ENCODE measurements around the gene HAX1. TPM values are rescaled to one million over a fixed set of nuclear protein-coding genes. Genes with fewer than 3 reads are reported as not detected.
A peak's percentile ranks its signal among the peaks of the same experiment; 100 is the strongest.
"Not testable (repeated sequence)": the region's sequence is repeated elsewhere in the genome, so short reads cannot be mapped to it uniquely, and the experiment has no call there.

The HAX1 gene
- total RNA-seq, 1 donor from 2014 or later = 115 TPM

- no peak for DNase-seq (ENCODE audit: low read depth)
Measured at GRCh38 chr1:154276797-154277196, 4.4 kb downstream of the HAX1 start.

- DNase-seq (ENCODE audit: low read depth) = not testable (repeated sequence)
Measured at GRCh38 chr1:154287591-154287990, 15.2 kb downstream of the HAX1 start.

GRCh38 chr1:154288661-154289060, 16.2 kb downstream of the HAX1 start:
- no peak for DNase-seq (ENCODE audit: low read depth)

- no peak for DNase-seq (ENCODE audit: low read depth)
Measured at GRCh38 chr1:154290921-154291320, 18.5 kb downstream of the HAX1 start.

GRCh38 chr1:154295408-154296235, 23.2 kb downstream of the HAX1 start:
- DNase-seq (ENCODE audit: low read depth) = peak; percentile 21

GRCh38 chr1:154301582-154301981, 29.2 kb downstream of the HAX1 start:
- no peak for DNase-seq (ENCODE audit: low read depth)

- DNase-seq (ENCODE audit: low read depth) = no peak
Measured at GRCh38 chr1:154304664-154305337, 32.4 kb downstream of the HAX1 start.

GRCh38 chr1:154306151-154306550, 33.7 kb downstream of the HAX1 start:
- DNase-seq (ENCODE audit: low read depth) = peak; percentile 81

GRCh38 chr1:154307670-154308270, 35.3 kb downstream of the HAX1 start:
- not testable (repeated sequence) for DNase-seq (ENCODE audit: low read depth)

GRCh38 chr1:154309136-154309535, 36.7 kb downstream of the HAX1 start:
- not testable (repeated sequence) for DNase-seq (ENCODE audit: low read depth)

- not testable (repeated sequence) for DNase-seq (ENCODE audit: low read depth)
Measured at GRCh38 chr1:154312229-154313065, 40.0 kb downstream of the HAX1 start.

- no peak for DNase-seq (ENCODE audit: low read depth)
Measured at GRCh38 chr1:154313066-154313356, 40.6 kb downstream of the HAX1 start.

GRCh38 chr1:154314226-154314625, 41.8 kb downstream of the HAX1 start:
- not testable (repeated sequence) for DNase-seq (ENCODE audit: low read depth)

- no peak for DNase-seq (ENCODE audit: low read depth)
Measured at GRCh38 chr1:154316704-154317103, 44.3 kb downstream of the HAX1 start.

GRCh38 chr1:154318386-154318785, 46.0 kb downstream of the HAX1 start:
- no peak for DNase-seq (ENCODE audit: low read depth)

- no peak for DNase-seq (ENCODE audit: low read depth)
Measured at GRCh38 chr1:154320882-154321608, 48.6 kb downstream of the HAX1 start, which contains the start of gene AQP10. Gene AQP10 (plus strand): TSS chr1:154321093. CDS start chr1:154321156, 63 bp downstream.

- DNase-seq (ENCODE audit: low read depth) = not testable (repeated sequence)
Measured at GRCh38 chr1:154321609-154321934, 49.1 kb downstream of the HAX1 start.

- DNase-seq (ENCODE audit: low read depth) = no peak
Measured at GRCh38 chr1:154323493-154323892, 51.1 kb downstream of the HAX1 start.

GRCh38 chr1:154324241-154324640, 51.8 kb downstream of the HAX1 start:
- DNase-seq (ENCODE audit: low read depth) = peak; percentile 34

- DNase-seq (ENCODE audit: low read depth) = peak; percentile 80
Measured at GRCh38 chr1:154324669-154325582, 52.5 kb downstream of the HAX1 start, which contains the start of gene ATP8B2. Gene ATP8B2 (plus strand): TSS chr1:154325525. CDS start chr1:154328142, 2,617 bp downstream.
